Astrocyte (in vitro differentiated cells and primary cell): ENCODE measurements around the gene GIMAP1. TPM values are rescaled to one million over a fixed set of nuclear protein-coding genes. Genes with fewer than 3 reads are reported as not detected.

Experiments used
- DNase-seq: peaks from one replicate; pipeline ENCODE4 v3.0.0-alpha.2; 2010; ENCODE audit warnings: low read depth
- FAIRE-seq: peaks from 2 replicates; lab custom pipeline; 2011; peaks lifted over from hg19 to GRCh38; lab: Jason Lieb, UNC
- H2AFZ ChIP-seq: 2 replicates; pipeline ENCODE4 v1.6.0; 2012; ENCODE audit warnings: low read depth, low read length, inconsistent platforms
- H3K27ac ChIP-seq: 2 replicates; pipeline ENCODE4 v1.5.1; 2011; ENCODE audit warnings: low read depth, low read length, inconsistent platforms
- H3K27me3 ChIP-seq: 2 replicates; pipeline ENCODE4 v1.6.0; 2011; ENCODE audit warnings: low read length, inconsistent platforms; ENCODE audit not compliant: insufficient read depth
- H3K36me3 ChIP-seq: 2 replicates; pipeline ENCODE4 v1.5.1; 2011; ENCODE audit warnings: low read length, inconsistent platforms; ENCODE audit not compliant: insufficient read depth
- H3K4me1 ChIP-seq: 2 replicates; pipeline ENCODE4 v1.5.1; 2011; ENCODE audit warnings: low read length, inconsistent platforms; ENCODE audit not compliant: insufficient read depth
- H3K4me2 ChIP-seq: 2 replicates; pipeline ENCODE4 v1.6.0; 2012; ENCODE audit warnings: low read length, inconsistent platforms
- H3K4me3 ChIP-seq: 2 replicates; pipeline ENCODE4 v1.5.1; 2011; ENCODE audit warnings: low read depth, mild to moderate bottlenecking, low read length, inconsistent platforms; ENCODE audit not compliant: insufficient read depth
- H3K79me2 ChIP-seq: 2 replicates; pipeline ENCODE4 v1.6.0; 2012; ENCODE audit warnings: mild to moderate bottlenecking, low read length, inconsistent platforms; ENCODE audit not compliant: insufficient read depth
- H3K9ac ChIP-seq: 2 replicates; pipeline ENCODE4 v1.6.0; 2012; ENCODE audit warnings: mild to moderate bottlenecking, low read length, inconsistent platforms
- H3K9me3 ChIP-seq: 2 replicates; pipeline ENCODE4 v1.5.1; 2012; ENCODE audit warnings: low read depth, mild to moderate bottlenecking, low read length, inconsistent platforms; ENCODE audit not compliant: insufficient read depth
- H4K20me1 ChIP-seq: 2 replicates; pipeline ENCODE4 v1.6.0; 2012; ENCODE audit warnings: low read length, inconsistent platforms; ENCODE audit not compliant: insufficient read depth
- H3K27ac Mint-ChIP-seq: one replicate; pipeline ENCODE4 v1.8.0; 2021; ENCODE audit warnings: mild to moderate bottlenecking, mixed read lengths; ENCODE audit not compliant: unreplicated experiment
- H3K27me3 Mint-ChIP-seq: one replicate; pipeline ENCODE4 v1.8.0; 2021; ENCODE audit warnings: low read depth, mixed read lengths; ENCODE audit not compliant: unreplicated experiment
- H3K36me3 Mint-ChIP-seq: one replicate; pipeline ENCODE4 v1.8.0; 2021; ENCODE audit warnings: low read depth, mixed read lengths; ENCODE audit not compliant: unreplicated experiment
- H3K4me1 Mint-ChIP-seq: one replicate; pipeline ENCODE4 v1.8.0; 2021; ENCODE audit warnings: low read depth, mixed read lengths; ENCODE audit not compliant: unreplicated experiment
- H3K4me3 Mint-ChIP-seq: one replicate; pipeline ENCODE4 v1.8.0; 2021; ENCODE audit warnings: mild to moderate bottlenecking, moderate library complexity, mixed read lengths; ENCODE audit not compliant: unreplicated experiment
- H3K9me3 Mint-ChIP-seq: one replicate; pipeline ENCODE4 v1.8.0; 2021; ENCODE audit warnings: mild to moderate bottlenecking, mixed read lengths; ENCODE audit not compliant: unreplicated experiment
- EZH2 ChIP-seq: IDR thresholded peaks from 2 replicates; pipeline ENCODE4 v1.6.1; 2012; ENCODE audit warnings: mild to moderate bottlenecking, low read length, inconsistent platforms; ENCODE audit not compliant: insufficient read depth
- total RNA-seq: library from RNA; stranded (reverse); gene quantifications from 2 replicates; pipeline ENCODE4 v1.2.1, GENCODE V29; 2021
- TF ChIP-seq, protein P1 (sequence below): IDR thresholded peaks from 2 replicates; pipeline ENCODE4 v1.5.1; 2011; ENCODE audit warnings: low read depth, mild to moderate bottlenecking, inconsistent platforms, low read length, moderate library complexity; ENCODE audit not compliant: insufficient read depth

Gene GIMAP1
- total RNA-seq, 1 donor from 2014 or later, result not detected

DNA sequence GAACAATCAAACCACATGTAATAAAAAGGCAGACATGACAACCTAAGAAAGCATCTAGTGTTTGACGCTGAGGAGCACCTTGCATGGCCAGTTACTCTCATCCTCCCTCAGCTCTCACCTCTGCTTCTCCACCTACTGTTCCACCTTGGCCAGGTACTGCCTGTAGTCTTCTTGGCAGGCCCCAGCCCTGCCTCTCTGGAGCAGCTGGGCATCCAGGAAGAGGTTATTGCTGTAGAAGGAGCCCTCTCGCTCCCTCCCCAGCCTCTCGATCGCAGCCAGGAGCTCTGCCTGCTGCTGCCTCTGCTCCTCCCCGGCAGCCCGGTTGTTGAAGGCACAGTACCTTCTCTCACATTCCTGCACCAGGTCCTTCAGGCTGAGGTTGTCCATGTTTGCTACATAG lies 30.5 kb downstream of the GIMAP1 start:
- Histone ChIP-seq H3K4me3 (no peak overlapping the region), H2AFZ (no peak overlapping the region), H3K9ac (no peak overlapping the region), H3K4me2 (no peak overlapping the region), H3K36me3 (no peaks in the 10 kb centered on the region), H3K9me3 (no peaks in the 10 kb centered on the region), H3K27me3 (no peaks in the 10 kb centered on the region), H4K20me1 (no peaks in the 10 kb centered on the region), H3K79me2 (no peaks in the 10 kb centered on the region), H3K27ac (no peak overlapping the region), H3K4me1 (no peaks in the 10 kb centered on the region)
- Mint-ChIP-seq H3K36me3 (peaks cover 1% of the 10 kb centered on the region), H3K27me3 (peaks cover 61% of the 10 kb centered on the region), H3K4me3 (no peak overlapping the region), H3K9me3 (peaks cover 6% of the 10 kb centered on the region), H3K4me1 (no peaks in the 10 kb centered on the region), H3K27ac (no peak overlapping the region)
- FAIRE-seq (no peak), DNase-seq (no peak)
- TF ChIP-seq EZH2, result no peak
- TF ChIP-seq, protein P1, sequence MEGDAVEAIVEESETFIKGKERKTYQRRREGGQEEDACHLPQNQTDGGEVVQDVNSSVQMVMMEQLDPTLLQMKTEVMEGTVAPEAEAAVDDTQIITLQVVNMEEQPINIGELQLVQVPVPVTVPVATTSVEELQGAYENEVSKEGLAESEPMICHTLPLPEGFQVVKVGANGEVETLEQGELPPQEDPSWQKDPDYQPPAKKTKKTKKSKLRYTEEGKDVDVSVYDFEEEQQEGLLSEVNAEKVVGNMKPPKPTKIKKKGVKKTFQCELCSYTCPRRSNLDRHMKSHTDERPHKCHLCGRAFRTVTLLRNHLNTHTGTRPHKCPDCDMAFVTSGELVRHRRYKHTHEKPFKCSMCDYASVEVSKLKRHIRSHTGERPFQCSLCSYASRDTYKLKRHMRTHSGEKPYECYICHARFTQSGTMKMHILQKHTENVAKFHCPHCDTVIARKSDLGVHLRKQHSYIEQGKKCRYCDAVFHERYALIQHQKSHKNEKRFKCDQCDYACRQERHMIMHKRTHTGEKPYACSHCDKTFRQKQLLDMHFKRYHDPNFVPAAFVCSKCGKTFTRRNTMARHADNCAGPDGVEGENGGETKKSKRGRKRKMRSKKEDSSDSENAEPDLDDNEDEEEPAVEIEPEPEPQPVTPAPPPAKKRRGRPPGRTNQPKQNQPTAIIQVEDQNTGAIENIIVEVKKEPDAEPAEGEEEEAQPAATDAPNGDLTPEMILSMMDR, result no peak

DNA sequence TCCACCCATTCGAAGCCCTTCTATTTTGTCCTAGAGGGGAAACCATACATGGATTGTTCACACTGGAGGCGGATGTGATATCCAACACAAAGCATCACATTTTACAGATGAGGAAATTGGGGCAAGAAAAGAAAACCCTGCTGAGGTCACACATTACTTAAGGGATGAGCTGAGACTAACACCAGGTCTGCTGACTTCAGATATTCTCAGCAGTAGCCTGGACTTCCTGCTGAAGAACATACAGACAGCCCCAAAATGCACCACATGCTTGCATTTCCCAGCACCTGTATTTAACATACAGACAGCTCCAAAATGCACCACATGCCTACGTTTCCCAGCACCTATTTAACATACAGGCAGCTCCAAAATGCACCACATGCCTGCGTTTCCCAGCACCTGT lies 32.0 kb downstream of the GIMAP1 start:
- Mint-ChIP-seq H3K4me3 (no peak overlapping the region), H3K36me3 (peaks cover 1% of the 10 kb centered on the region), H3K27ac (no peak overlapping the region), H3K9me3 (peaks cover 4% of the 10 kb centered on the region), H3K27me3 (peaks cover 47% of the 10 kb centered on the region), H3K4me1 (no peaks in the 10 kb centered on the region)
- Histone ChIP-seq H3K36me3 (no peaks in the 10 kb centered on the region), H4K20me1 (no peaks in the 10 kb centered on the region), H3K79me2 (no peaks in the 10 kb centered on the region), H3K9ac (no peak overlapping the region), H3K27me3 (no peaks in the 10 kb centered on the region), H3K4me2 (no peak overlapping the region), H3K9me3 (no peaks in the 10 kb centered on the region), H3K4me3 (no peak overlapping the region), H2AFZ (no peak overlapping the region), H3K4me1 (no peaks in the 10 kb centered on the region), H3K27ac (no peak overlapping the region)
- DNase-seq, result no peak
- TF ChIP-seq EZH2, result no peak
- TF ChIP-seq, protein P1, result no peak
- no peak for FAIRE-seq

DNA sequence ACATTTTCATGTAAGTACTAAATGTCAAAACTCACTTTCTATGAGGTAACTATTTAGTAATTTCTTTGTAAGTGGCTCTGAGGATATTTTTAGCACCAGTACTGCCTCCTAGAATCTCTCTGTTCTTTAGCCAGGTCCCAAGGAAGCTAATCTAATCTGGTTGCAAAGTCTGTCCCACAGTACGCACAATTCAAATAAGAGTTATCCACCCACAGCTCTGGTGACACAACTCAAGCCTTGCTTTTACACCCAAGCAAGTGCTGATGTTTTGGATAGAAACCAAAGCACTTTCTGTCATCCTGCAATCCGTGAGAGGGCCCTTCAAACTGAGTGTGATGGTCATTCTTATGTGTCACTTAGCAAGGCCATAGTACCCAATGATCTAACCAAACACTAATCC lies 35.3 kb downstream of the GIMAP1 start:
- no peak for TF ChIP-seq EZH2
- TF ChIP-seq, protein P1, result no peak
- H3K4me2 ChIP-seq, result no peak overlapping the region
- no peaks in the 10 kb centered on the region for H3K4me1 ChIP-seq
- H4K20me1 ChIP-seq, result no peaks in the 10 kb centered on the region
- no peak overlapping the region for H3K9ac ChIP-seq
- H3K36me3 ChIP-seq, result no peaks in the 10 kb centered on the region
- H3K4me3 Mint-ChIP-seq, result no peak overlapping the region
- no peaks in the 10 kb centered on the region for H3K9me3 ChIP-seq
- H3K9me3 Mint-ChIP-seq, result peaks cover 4% of the 10 kb centered on the region
- H3K4me1 Mint-ChIP-seq, result peaks cover 7% of the 10 kb centered on the region
- peaks cover under 1% of the 10 kb centered on the region for H3K36me3 Mint-ChIP-seq
- DNase-seq (no peak), FAIRE-seq (no peak)
- H2AFZ ChIP-seq, result no peak overlapping the region
- no peak overlapping the region for H3K4me3 ChIP-seq
- H3K79me2 ChIP-seq, result no peaks in the 10 kb centered on the region
- H3K27ac Mint-ChIP-seq, result no peak overlapping the region
- H3K27ac ChIP-seq, result no peak overlapping the region
- no peaks in the 10 kb centered on the region for H3K27me3 ChIP-seq
- H3K27me3 Mint-ChIP-seq, result peaks cover 24% of the 10 kb centered on the region
